Neural cell (in vitro differentiated cells): ENCODE data around the gene PDE4D. TPM values are rescaled to one million over a fixed set of nuclear protein-coding genes. Genes with fewer than 3 reads are reported as not detected.

Source experiments
- H2AFZ ChIP-seq: fragments of 200-600, 300-800 bp; sonication (generic), shearing (Covaris generic); 2 replicates; pipeline ENCODE4 v1.6.0; 2014; ENCODE audit warnings: low read depth, mild to moderate bottlenecking, antibody characterized with exemption, low read length, moderate library complexity
- H3F3A ChIP-seq: fragments of 200-600 bp; shearing (Covaris generic); 2 replicates; pipeline ENCODE4 v1.6.1; 2016; ENCODE audit warnings: mild to moderate bottlenecking, moderate library complexity, mixed read lengths, antibody characterized with exemption, low read length; ENCODE audit not compliant: insufficient read depth, poor library complexity, severe bottlenecking
- H3K27ac ChIP-seq: fragments of 200-600, 300-800 bp; sonication (generic), shearing (Covaris generic); 2 replicates; pipeline ENCODE4 v1.5.1; 2014; ENCODE audit warnings: mild to moderate bottlenecking, low read length, moderate library complexity
- H3K27me3 ChIP-seq: fragments of 300-800, 200-600 bp; sonication (generic), shearing (Covaris generic); 2 replicates; pipeline ENCODE4 v1.6.0; 2014; ENCODE audit warnings: mild to moderate bottlenecking, low read depth, low read length, moderate library complexity; ENCODE audit not compliant: insufficient read depth
- H3K36me3 ChIP-seq: fragments of 300-800, 200-600 bp; sonication (generic), shearing (Covaris generic); 2 replicates; pipeline ENCODE4 v1.5.1; 2014; ENCODE audit warnings: mild to moderate bottlenecking, antibody characterized with exemption, low read length, moderate library complexity; ENCODE audit not compliant: insufficient read depth
- H3K4me2 ChIP-seq: fragments of 300-800, 200-600 bp; sonication (generic), shearing (Covaris generic); 2 replicates; pipeline ENCODE4 v1.6.0; 2014; ENCODE audit warnings: mild to moderate bottlenecking, low read length
- H3K4me3 ChIP-seq: fragments of 300-800, 200-600 bp; sonication (generic), shearing (Covaris generic); 2 replicates; pipeline ENCODE4 v1.5.1; 2014; ENCODE audit warnings: mild to moderate bottlenecking, low read length, moderate library complexity
- H3K79me2 ChIP-seq: fragments of 200-600 bp; shearing (Covaris generic); replicated peaks from 2 replicates; pipeline ENCODE4 v1.6.0; 2014; ENCODE audit warnings: mild to moderate bottlenecking, low read length, moderate library complexity; ENCODE audit not compliant: insufficient read depth
- H3K9ac ChIP-seq: fragments of 300-800, 200-600 bp; sonication (generic), shearing (Covaris generic); 2 replicates; pipeline ENCODE4 v1.6.1; 2016; ENCODE audit warnings: mild to moderate bottlenecking, low read length, mixed read lengths
- H3K9me2 ChIP-seq: fragments of 200-600 bp; shearing (Covaris generic); 2 replicates; pipeline ENCODE4 v1.6.1; 2016; ENCODE audit warnings: mild to moderate bottlenecking, low read length, mixed read lengths; ENCODE audit not compliant: insufficient read depth
- H3K9me3 ChIP-seq: fragments of 200-600, 300-800 bp; sonication (generic), shearing (Covaris generic); 2 replicates; pipeline ENCODE4 v1.6.1; 2016; ENCODE audit warnings: mild to moderate bottlenecking, mixed run types, low read length, moderate library complexity, mixed read lengths
- H4K20me1 ChIP-seq: fragments of 200-600 bp; shearing (Covaris generic); 2 replicates; pipeline ENCODE4 v1.6.1; 2016; ENCODE audit warnings: mild to moderate bottlenecking, mixed run types; ENCODE audit not compliant: insufficient read depth
- EP300 ChIP-seq: fragments of 450-650 bp; conservative IDR thresholded peaks from 2 replicates; pipeline ENCODE4 v1.6.1; 2014; ENCODE audit warnings: antibody characterized with exemption, mild to moderate bottlenecking, moderate library complexity; ENCODE audit not compliant: poor library complexity, severe bottlenecking
- EZH2 ChIP-seq: fragments of 200-600, 300-800 bp; shearing (Covaris generic), sonication (generic); IDR thresholded peaks from 2 replicates; pipeline ENCODE4 v1.6.1; 2014; ENCODE audit warnings: antibody characterized with exemption, low read length, borderline replicate concordance, mild to moderate bottlenecking; ENCODE audit not compliant: insufficient read depth, poor library complexity, severe bottlenecking
- MXI1 ChIP-seq: fragments of 450-650 bp; conservative IDR thresholded peaks from 2 replicates; pipeline ENCODE4 v1.6.1; 2014; ENCODE audit warnings: antibody characterized with exemption, mild to moderate bottlenecking; ENCODE audit not compliant: poor library complexity, severe bottlenecking
- POLR2AphosphoS5 ChIP-seq: IDR thresholded peaks from 2 replicates; pipeline ENCODE4 v1.6.1; 2012
- RAD21 ChIP-seq: fragments of 450-650 bp; conservative IDR thresholded peaks from 2 replicates; pipeline ENCODE4 v1.6.1; 2014; ENCODE audit warnings: antibody characterized with exemption, mild to moderate bottlenecking, moderate library complexity
- REST ChIP-seq: IDR thresholded peaks from 2 replicates; pipeline ENCODE4 v1.6.1; 2012; ENCODE audit warnings: borderline replicate concordance
- SMC3 ChIP-seq: fragments of 450-650 bp; conservative IDR thresholded peaks from 2 replicates; pipeline ENCODE4 v1.6.1; 2014; ENCODE audit warnings: antibody characterized with exemption, mild to moderate bottlenecking, moderate library complexity; ENCODE audit not compliant: poor library complexity
- TAF1 ChIP-seq: IDR thresholded peaks from 2 replicates; pipeline ENCODE4 v1.6.1; 2012; ENCODE audit warnings: low read depth
- polyA plus RNA-seq: library from polyadenylated mRNA; depleted of rRNA; stranded (reverse); fragments of >200 nt; gene quantifications from 2 replicates; pipeline ENCODE4 v1.2.3, GENCODE V29; 2014
- TF ChIP-seq, protein P1 (sequence below): fragments of 450-650 bp; IDR thresholded peaks from 2 replicates; pipeline ENCODE4 v1.5.1; 2014; ENCODE audit warnings: antibody characterized with exemption, mild to moderate bottlenecking, moderate library complexity; ENCODE audit not compliant: poor library complexity, severe bottlenecking

Gene PDE4D
- polyA plus RNA-seq, 1 donor from 2014 or later: 42.8 TPM

DNA sequence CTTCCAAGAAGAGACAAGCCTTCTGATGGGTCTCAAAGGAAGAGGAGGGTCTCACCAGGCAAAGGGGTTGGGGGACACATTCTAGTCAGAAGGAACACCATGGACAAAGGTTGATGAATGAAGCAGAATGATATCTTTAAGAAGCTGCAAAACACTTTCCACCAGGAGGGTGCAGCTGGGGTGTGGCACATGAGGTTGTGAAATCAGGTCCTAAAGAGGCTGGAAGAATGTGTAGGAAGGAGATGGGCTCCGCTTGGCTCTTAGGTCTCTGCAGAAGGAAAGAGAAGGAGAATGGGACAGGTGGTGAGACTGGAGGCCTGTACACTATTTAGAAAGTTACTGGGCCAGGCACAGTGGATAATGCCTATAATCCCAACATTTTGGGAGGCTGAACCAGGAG lies 328.6 kb downstream of the PDE4D start:
- Histone ChIP-seq H3K79me2 (no peaks in the 10 kb centered on the region), H3K9ac (no peak overlapping the region), H3K36me3 (no peaks in the 10 kb centered on the region), H3K9me2 (no peaks in the 10 kb centered on the region), H2AFZ (no peak overlapping the region), H3K9me3 (no peaks in the 10 kb centered on the region), H3K4me2 (no peak overlapping the region), H3K4me3 (no peak overlapping the region), H3F3A (no peaks in the 10 kb centered on the region), H4K20me1 (no peaks in the 10 kb centered on the region), H3K27me3 (no peaks in the 10 kb centered on the region), H3K27ac (no peak overlapping the region)
- TF ChIP-seq EZH2 (no peak), EP300 (no peak), SMC3 (no peak), POLR2AphosphoS5 (no peak), RAD21 (no peak), MXI1 (no peak), TAF1 (no peak), REST (no peak)
- TF ChIP-seq, protein P1, sequence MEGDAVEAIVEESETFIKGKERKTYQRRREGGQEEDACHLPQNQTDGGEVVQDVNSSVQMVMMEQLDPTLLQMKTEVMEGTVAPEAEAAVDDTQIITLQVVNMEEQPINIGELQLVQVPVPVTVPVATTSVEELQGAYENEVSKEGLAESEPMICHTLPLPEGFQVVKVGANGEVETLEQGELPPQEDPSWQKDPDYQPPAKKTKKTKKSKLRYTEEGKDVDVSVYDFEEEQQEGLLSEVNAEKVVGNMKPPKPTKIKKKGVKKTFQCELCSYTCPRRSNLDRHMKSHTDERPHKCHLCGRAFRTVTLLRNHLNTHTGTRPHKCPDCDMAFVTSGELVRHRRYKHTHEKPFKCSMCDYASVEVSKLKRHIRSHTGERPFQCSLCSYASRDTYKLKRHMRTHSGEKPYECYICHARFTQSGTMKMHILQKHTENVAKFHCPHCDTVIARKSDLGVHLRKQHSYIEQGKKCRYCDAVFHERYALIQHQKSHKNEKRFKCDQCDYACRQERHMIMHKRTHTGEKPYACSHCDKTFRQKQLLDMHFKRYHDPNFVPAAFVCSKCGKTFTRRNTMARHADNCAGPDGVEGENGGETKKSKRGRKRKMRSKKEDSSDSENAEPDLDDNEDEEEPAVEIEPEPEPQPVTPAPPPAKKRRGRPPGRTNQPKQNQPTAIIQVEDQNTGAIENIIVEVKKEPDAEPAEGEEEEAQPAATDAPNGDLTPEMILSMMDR: no peak

- TF ChIP-seq REST (no peak), MXI1 (no peak), EP300 (no peak), SMC3 (no peak), TAF1 (no peak), POLR2AphosphoS5 (no peak), EZH2 (no peak), RAD21 (no peak)
- TF ChIP-seq, protein P1: no peak
- Histone ChIP-seq H3K36me3 (no peaks in the 10 kb centered on the region), H3K9ac (no peak overlapping the region), H4K20me1 (no peaks in the 10 kb centered on the region), H3F3A (no peaks in the 10 kb centered on the region), H3K9me3 (no peaks in the 10 kb centered on the region), H3K27me3 (no peaks in the 10 kb centered on the region), H3K79me2 (no peaks in the 10 kb centered on the region), H3K4me3 (no peak overlapping the region), H3K27ac (no peak overlapping the region), H2AFZ (no peak overlapping the region), H3K4me2 (no peak overlapping the region), H3K9me2 (no peaks in the 10 kb centered on the region)
These were observed 330.7 kb downstream of the PDE4D start for GRCh38 chr5:59562756-59563389.
